Epithelial cell of esophagus (primary cell): ENCODE data around the gene R3HDM2.

Source experiments
- DNase-seq: peaks from one replicate; pipeline ENCODE4 v3.0.0; 2010; ENCODE audit warnings: low read depth
- H3K4me3 ChIP-seq: 2 replicates; pipeline ENCODE4 v1.5.1; 2011; ENCODE audit warnings: mild to moderate bottlenecking, low read length, control low read depth
- TF ChIP-seq, protein P1 (sequence below): IDR thresholded peaks from 2 replicates; pipeline ENCODE4 v1.5.1; 2011; ENCODE audit warnings: low read depth, mild to moderate bottlenecking, low read length, control low read depth, inconsistent platforms; ENCODE audit not compliant: insufficient read depth; ENCODE audit errors: missing control alignments

Gene R3HDM2

GRCh38 chr12:57467212-57467874, 36.5 kb upstream of the R3HDM2 start:
- TF ChIP-seq, protein P1, sequence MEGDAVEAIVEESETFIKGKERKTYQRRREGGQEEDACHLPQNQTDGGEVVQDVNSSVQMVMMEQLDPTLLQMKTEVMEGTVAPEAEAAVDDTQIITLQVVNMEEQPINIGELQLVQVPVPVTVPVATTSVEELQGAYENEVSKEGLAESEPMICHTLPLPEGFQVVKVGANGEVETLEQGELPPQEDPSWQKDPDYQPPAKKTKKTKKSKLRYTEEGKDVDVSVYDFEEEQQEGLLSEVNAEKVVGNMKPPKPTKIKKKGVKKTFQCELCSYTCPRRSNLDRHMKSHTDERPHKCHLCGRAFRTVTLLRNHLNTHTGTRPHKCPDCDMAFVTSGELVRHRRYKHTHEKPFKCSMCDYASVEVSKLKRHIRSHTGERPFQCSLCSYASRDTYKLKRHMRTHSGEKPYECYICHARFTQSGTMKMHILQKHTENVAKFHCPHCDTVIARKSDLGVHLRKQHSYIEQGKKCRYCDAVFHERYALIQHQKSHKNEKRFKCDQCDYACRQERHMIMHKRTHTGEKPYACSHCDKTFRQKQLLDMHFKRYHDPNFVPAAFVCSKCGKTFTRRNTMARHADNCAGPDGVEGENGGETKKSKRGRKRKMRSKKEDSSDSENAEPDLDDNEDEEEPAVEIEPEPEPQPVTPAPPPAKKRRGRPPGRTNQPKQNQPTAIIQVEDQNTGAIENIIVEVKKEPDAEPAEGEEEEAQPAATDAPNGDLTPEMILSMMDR: no peak
- no peak overlapping the region for H3K4me3 ChIP-seq

DNA sequence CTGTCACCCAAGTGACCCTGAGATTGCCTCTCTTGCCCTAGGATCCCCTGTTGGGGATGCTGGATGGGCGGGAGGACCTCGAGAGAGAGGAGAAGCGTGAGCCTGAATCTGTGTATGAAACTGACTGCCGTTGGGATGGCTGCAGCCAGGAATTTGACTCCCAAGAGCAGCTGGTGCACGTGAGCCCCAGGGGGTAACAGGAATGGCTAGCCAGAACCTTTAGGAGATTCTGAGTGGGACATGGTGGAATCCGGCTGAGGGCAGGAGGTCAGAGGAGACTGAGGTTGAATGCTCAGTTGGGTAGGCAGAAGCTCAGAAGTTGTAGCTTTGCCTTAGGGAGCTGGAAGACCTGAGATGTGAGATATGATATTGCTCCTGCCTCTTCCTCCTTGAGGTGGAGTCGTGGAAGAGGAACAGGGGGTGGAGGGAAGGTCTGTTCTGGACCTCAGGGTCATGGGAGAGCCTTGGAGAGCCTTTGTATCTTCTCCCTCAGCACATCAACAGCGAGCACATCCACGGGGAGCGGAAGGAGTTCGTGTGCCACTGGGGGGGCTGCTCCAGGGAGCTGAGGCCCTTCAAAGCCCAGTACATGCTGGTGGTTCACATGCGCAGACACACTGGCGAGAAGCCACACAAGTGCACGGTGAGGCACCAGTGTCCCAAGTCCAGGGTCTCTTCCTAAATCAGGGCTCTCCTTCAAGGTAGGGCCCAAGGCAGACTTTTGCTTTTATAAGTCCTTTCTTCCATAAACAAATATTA, 35.1 kb upstream of the R3HDM2 start:
- TF ChIP-seq, protein P1: no peak
- no peak for DNase-seq
- H3K4me3 ChIP-seq: no peak overlapping the region

More at GRCh38 chr12:57467212-57467874, 36.5 kb upstream of the R3HDM2 start:
- no peak for DNase-seq

DNA sequence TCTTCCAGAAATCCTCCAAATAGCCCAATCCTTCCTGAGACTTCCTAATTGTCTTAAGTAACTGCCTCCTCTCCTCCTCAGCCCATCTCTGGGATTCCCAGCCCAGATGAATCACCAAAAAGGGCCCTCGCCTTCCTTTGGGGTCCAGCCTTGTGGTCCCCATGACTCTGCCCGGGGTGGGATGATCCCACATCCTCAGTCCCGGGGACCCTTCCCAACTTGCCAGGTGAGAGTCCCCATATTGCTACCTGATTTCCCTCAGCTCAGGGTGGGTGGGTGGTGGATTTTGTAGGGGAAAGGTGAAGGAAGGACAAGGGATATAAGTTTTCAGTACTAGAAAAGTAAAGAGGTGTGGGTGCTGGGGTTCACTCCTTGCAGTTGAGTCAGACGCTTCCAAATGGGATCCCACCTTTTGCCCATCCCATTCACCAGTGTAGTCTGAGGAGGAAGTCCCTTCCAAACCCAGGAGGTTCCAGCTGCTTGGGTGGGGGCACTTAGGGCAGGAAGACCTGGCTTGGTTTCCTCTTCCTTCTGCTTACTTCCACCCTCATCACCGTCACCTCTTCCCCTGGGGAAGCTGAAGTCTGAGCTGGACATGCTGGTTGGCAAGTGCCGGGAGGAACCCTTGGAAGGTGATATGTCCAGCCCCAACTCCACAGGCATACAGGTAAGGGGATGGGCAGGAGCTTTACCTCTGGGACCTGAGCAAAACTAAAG, 34.3 kb upstream of the R3HDM2 start:
- TF ChIP-seq, protein P1: no peak
- DNase-seq: no peak
- no peak overlapping the region for H3K4me3 ChIP-seq

- TF ChIP-seq, protein P1: no peak
- no peak overlapping the region for H3K4me3 ChIP-seq
- DNase-seq: no peak
These were observed 33.7 kb upstream of the R3HDM2 start for GRCh38 chr12:57464569-57464968.

- no peak for DNase-seq
- no peak overlapping the region for H3K4me3 ChIP-seq
- TF ChIP-seq, protein P1: no peak
These were observed 32.0 kb upstream of the R3HDM2 start for GRCh38 chr12:57462912-57463253.

GRCh38 chr12:57462251-57462911, 31.5 kb upstream of the R3HDM2 start:
- DNase-seq: peak; percentile 89
- peak overlapping the region; percentile 55 for H3K4me3 ChIP-seq
- TF ChIP-seq, protein P1: peak; percentile 96
